Stomach smooth muscle (tissue), 2 donors: Measurements from ENCODE around the gene EPHB1.

ENCODE experiments used
- H3K27ac ChIP-seq: one replicate; pipeline ENCODE4 v1.7.0; 2013; ENCODE audit warnings: mild to moderate bottlenecking, low read length, inconsistent platforms
- H3K27me3 ChIP-seq, 2 donors: one replicate each; pipeline ENCODE4 v1.7.0; 2013; ENCODE audit warnings: low read length in 2 of 2; ENCODE audit not compliant: insufficient read depth in 2 of 2, control insufficient read depth in 1 of 2
- H3K36me3 ChIP-seq, 2 donors: one replicate each; pipeline ENCODE4 v1.7.0; 2013; ENCODE audit warnings: low read length in 2 of 2; ENCODE audit not compliant: control insufficient read depth in 2 of 2, insufficient read depth in 2 of 2
- H3K4me1 ChIP-seq: one replicate; pipeline ENCODE4 v1.7.0; 2013; ENCODE audit warnings: low read length; ENCODE audit not compliant: control insufficient read depth, insufficient read depth
- H3K4me3 ChIP-seq, 2 donors: one replicate each; pipeline ENCODE4 v1.7.0; 2013; ENCODE audit warnings: low read length in 2 of 2
- H3K9ac ChIP-seq, 2 donors: one replicate each; pipeline ENCODE4 v1.7.0; 2013; ENCODE audit warnings: low read length in 2 of 2, mild to moderate bottlenecking in 1 of 2
- H3K9me3 ChIP-seq, 2 donors: one replicate each; pipeline ENCODE4 v1.7.0; 2013; ENCODE audit warnings: low read length in 2 of 2; ENCODE audit not compliant: control insufficient read depth in 2 of 2
- donor health status: healthy.
- donor health status: Pancreatic carcinoma.

Gene EPHB1

DNA sequence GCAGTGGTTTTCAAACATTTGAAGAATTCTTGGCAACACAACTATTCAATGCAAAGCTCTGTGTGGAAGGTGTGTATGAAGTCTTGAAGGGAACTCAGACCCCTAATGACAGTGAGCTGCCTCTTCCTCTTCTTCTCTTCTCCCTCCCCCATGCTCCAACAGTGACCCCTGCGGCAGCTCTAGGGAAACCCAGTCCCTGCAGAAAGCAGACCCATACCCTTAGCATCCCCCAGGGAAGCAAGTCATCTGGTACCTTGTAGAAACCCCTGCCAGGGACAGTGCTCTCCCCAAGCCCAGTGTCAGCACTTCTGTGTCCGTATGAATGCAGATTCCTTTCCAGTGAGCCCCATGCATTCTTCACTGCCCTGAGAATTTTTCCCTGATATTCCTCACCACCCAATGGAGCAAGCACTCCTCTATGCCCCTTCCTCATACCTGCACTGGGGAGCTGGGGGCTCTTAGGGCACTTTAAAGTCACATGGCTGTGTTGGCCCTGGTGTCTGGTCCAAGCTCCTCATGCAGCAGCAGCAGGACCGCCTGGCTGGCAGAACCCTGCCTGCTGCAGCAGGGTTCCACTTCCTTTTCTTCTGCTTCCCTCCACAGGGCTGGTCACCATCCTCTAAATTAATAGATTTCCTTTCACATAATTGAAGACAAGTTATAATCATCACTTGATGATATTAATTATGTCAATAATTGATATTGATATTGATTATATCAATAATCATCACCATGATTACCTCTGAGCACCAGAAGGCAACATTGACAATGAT lies 442.5 kb downstream of the EPHB1 start:
- Histone ChIP-seq H3K9ac (no peak overlapping the region), H3K27me3 (no peaks in the 10 kb centered on the region), H3K4me1 (no peaks in the 10 kb centered on the region), H3K27ac (no peak overlapping the region), H3K9me3 (no peaks in the 10 kb centered on the region), H3K36me3 (no peaks in the 10 kb centered on the region), H3K4me3 (no peak overlapping the region)

GRCh38 chr3:135238236-135238830 lies 443.3 kb downstream of the EPHB1 start:
- no peaks in the 10 kb centered on the region for H3K9me3 ChIP-seq
- H3K4me3 ChIP-seq, result no peak overlapping the region
- H3K27me3 ChIP-seq, result no peaks in the 10 kb centered on the region
- H3K27ac ChIP-seq, result no peak overlapping the region
- H3K4me1 ChIP-seq, result no peaks in the 10 kb centered on the region
- no peak overlapping the region for H3K9ac ChIP-seq
- H3K36me3 ChIP-seq, result no peaks in the 10 kb centered on the region

DNA sequence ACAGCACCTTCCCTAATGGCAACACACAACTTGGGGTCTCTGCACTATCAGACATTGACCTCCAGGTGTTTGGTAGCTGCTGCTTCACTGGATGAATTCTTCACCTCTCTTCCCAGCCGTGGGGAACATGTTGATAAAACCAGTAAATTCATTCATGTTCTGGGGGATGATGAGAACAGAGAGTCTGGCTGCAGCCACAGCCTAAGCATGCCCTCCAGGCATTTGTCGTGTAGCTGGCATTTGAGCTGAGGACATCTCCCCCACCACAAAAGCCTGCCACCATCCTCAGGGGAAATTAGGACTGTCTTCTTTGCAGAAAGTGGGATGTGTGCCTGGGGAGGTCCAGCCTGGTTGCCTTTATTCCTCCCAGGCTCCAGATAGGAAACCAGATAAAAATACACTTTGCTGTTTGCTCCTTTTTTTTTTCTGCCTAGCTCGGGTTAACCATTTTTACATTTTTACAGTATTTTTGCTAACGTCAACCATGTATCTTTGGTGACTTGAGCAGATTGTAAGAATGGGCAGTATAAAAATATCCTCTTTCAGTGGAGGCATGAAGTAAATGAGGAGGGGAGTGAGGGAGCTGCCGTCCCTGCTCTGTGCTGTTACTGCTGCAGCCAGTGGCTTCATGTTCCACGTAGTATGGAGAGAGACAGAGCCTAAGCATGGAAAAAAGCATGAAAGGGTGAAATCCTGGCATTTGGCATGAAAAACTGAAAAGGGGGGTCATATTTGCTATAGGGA lies 444.0 kb downstream of the EPHB1 start:
- Histone ChIP-seq H3K27me3 (no peaks in the 10 kb centered on the region), H3K9ac (no peak overlapping the region), H3K36me3 (no peaks in the 10 kb centered on the region), H3K9me3 (no peaks in the 10 kb centered on the region), H3K4me1 (no peaks in the 10 kb centered on the region), H3K27ac (no peak overlapping the region), H3K4me3 (no peak overlapping the region)

DNA sequence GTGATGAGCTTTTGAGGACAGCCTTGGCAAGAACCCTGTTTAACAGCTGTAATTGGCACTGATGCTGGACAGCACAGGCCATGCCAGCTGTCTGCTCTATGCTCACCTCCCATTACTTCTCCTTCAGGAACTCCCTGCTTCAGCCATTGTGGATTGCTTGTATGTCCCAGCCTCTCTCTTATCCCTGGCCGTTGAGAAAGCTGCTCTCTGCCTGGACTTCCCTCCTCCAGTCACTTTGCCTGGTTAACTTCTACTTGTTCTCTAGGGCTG lies 444.5 kb downstream of the EPHB1 start:
- no peak overlapping the region for H3K4me3 ChIP-seq
- no peaks in the 10 kb centered on the region for H3K36me3 ChIP-seq
- H3K27ac ChIP-seq, result no peak overlapping the region
- H3K9me3 ChIP-seq, result no peaks in the 10 kb centered on the region
- H3K4me1 ChIP-seq, result no peaks in the 10 kb centered on the region
- H3K9ac ChIP-seq, result no peak overlapping the region
- H3K27me3 ChIP-seq, result no peaks in the 10 kb centered on the region

DNA sequence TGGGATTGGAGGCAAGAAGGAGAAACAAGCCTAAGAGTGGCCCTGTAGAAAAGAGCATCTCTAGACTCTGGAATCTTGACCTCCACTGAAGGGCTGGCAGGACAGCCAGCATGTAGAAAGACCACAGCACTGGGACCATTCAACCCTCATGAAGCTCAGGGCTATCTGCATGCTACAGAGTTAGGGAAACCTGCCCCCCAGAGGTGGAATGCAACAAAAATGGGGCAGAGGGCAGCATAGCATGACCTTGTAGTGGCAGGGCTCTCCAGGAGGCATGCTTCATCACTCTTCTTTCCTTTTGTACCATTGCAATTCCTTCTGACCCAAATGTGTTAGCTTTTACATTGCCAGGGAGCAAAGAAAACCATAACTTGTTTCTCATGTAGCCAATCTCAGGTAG lies 445.4 kb downstream of the EPHB1 start:
- no peaks in the 10 kb centered on the region for H3K9me3 ChIP-seq
- no peaks in the 10 kb centered on the region for H3K36me3 ChIP-seq
- H3K4me1 ChIP-seq, result no peaks in the 10 kb centered on the region
- H3K27me3 ChIP-seq, result no peaks in the 10 kb centered on the region
- H3K4me3 ChIP-seq, result no peak overlapping the region
- H3K27ac ChIP-seq, result no peak overlapping the region
- H3K9ac ChIP-seq, result no peak overlapping the region

GRCh38 chr3:135242285-135242684 lies 447.2 kb downstream of the EPHB1 start:
- Histone ChIP-seq H3K9me3 (no peaks in the 10 kb centered on the region), H3K4me1 (no peaks in the 10 kb centered on the region), H3K4me3 (no peak overlapping the region), H3K27ac (no peak overlapping the region), H3K27me3 (no peaks in the 10 kb centered on the region), H3K9ac (no peak overlapping the region), H3K36me3 (no peaks in the 10 kb centered on the region)

GRCh38 chr3:135243616-135244015 lies 448.6 kb downstream of the EPHB1 start:
- no peaks in the 10 kb centered on the region for H3K36me3 ChIP-seq
- H3K9ac ChIP-seq, result no peak overlapping the region
- H3K4me3 ChIP-seq, result no peak overlapping the region
- no peaks in the 10 kb centered on the region for H3K27me3 ChIP-seq
- H3K9me3 ChIP-seq, result no peaks in the 10 kb centered on the region
- no peak overlapping the region for H3K27ac ChIP-seq
- H3K4me1 ChIP-seq, result no peaks in the 10 kb centered on the region

DNA sequence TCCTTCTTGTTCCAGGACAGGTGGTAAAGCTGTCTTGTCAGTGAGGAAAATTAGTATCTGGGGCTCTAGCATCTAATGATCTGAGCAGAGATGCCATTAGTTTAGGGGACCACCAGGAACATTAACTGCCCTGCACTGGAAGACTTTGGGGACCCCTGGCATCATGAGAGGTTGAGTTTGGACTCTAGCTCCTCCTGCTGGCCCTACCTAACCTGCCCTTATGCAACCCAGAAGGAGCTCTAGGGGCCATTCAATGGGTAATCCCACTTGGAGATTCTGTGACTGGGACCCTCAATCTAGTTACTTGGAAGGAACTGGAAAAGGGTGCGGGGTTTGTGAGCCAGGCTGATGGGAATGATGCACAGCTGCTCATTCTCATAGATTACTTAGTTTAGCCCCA lies 451.0 kb downstream of the EPHB1 start:
- Histone ChIP-seq H3K27ac (no peak overlapping the region), H3K4me1 (no peaks in the 10 kb centered on the region), H3K4me3 (no peak overlapping the region), H3K27me3 (no peaks in the 10 kb centered on the region), H3K36me3 (no peaks in the 10 kb centered on the region), H3K9ac (no peak overlapping the region), H3K9me3 (no peaks in the 10 kb centered on the region)

GRCh38 chr3:135248213-135248612 lies 453.2 kb downstream of the EPHB1 start:
- no peaks in the 10 kb centered on the region for H3K9me3 ChIP-seq
- H3K4me3 ChIP-seq, result no peak overlapping the region
- no peak overlapping the region for H3K27ac ChIP-seq
- no peaks in the 10 kb centered on the region for H3K36me3 ChIP-seq
- H3K4me1 ChIP-seq, result no peaks in the 10 kb centered on the region
- no peaks in the 10 kb centered on the region for H3K27me3 ChIP-seq
- no peak overlapping the region for H3K9ac ChIP-seq

DNA sequence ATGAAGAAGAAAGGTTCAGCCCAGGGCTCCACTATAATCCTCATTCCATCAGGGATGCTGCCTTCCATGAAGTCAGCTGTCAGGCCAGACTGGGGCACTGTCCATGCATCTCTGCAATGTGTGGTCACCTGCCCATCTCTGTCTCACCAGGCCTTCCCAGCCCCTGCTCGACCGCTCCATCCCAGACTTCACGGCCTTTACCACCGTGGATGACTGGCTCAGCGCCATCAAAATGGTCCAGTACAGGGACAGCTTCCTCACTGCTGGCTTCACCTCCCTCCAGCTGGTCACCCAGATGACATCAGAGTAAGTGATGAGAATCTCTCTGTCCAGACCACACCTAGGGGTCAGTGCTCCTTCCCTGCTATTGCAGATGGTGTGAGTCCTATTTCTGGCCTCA lies 454.1 kb downstream of the EPHB1 start:
- Histone ChIP-seq H3K9ac (no peak overlapping the region), H3K36me3 (no peaks in the 10 kb centered on the region), H3K27me3 (no peaks in the 10 kb centered on the region)

GRCh38 chr3:135258916-135259315 lies 463.9 kb downstream of the EPHB1 start:
- Histone ChIP-seq H3K27me3 (no peaks in the 10 kb centered on the region), H3K4me3 (no peak overlapping the region), H3K9ac (no peak overlapping the region), H3K36me3 (no peaks in the 10 kb centered on the region), H3K9me3 (no peaks in the 10 kb centered on the region), H3K27ac (no peak overlapping the region), H3K4me1 (no peaks in the 10 kb centered on the region)

More for the DNA sequence above, 454.1 kb downstream of the EPHB1 start:
- Histone ChIP-seq H3K27ac (no peak overlapping the region), H3K4me1 (no peaks in the 10 kb centered on the region), H3K4me3 (no peak overlapping the region), H3K9me3 (no peaks in the 10 kb centered on the region)
